ENCODE data around the gene GSG1L2. TPM values are rescaled to one million over a fixed set of nuclear protein-coding genes. Genes with fewer than 3 reads are reported as not detected.

GSG1L2 gene
- total and polyA plus RNA-seq, 2 of the 13 experiments (the other 11 are each of a cell fraction or from before 2014, with no cell fraction given), result not detected

GRCh38 chr17:9816472-9816871 is 5.4 kb downstream of the GSG1L2 start:
- TF ChIP-seq MNT (IDR thresholded peaks at IDR 0.05) (0 out of 2 replicates have a peak, but pooled peaks have one; percentile 5), E2F1 (CRISPR knock-in tag; IDR thresholded peaks at IDR 0.05) (no peak), TSC22D2 (CRISPR knock-in tag; IDR thresholded peaks at IDR 0.05; ENCODE audit: borderline replicate concordance) (no peak), ZSCAN25 (CRISPR knock-in tag; IDR thresholded peaks at IDR 0.05) (no peak), ZNF567 (CRISPR knock-in tag; IDR thresholded peaks at IDR 0.05; ENCODE audit: borderline replicate concordance) (no peak), REST (IDR thresholded peaks at IDR 0.05; ENCODE audit: borderline replicate concordance in 1 of 2, low read depth in 1 of 2, low read length in 2 of 2) (no peak)
- H3K27me3 ChIP-seq (ENCODE audit: control insufficient read depth in 1 of 2, insufficient read depth in 2 of 2, low read length in 2 of 2), result peaks cover 0 to 9% of the 10 kb centered on the region in 2 experiments; a peak in 1 of 5 replicates
- H2AFZ ChIP-seq (ENCODE audit: low read length), result no peak overlapping the region
- no peak for ATAC-seq
- no peaks in the 10 kb centered on the region for H3K9me3 ChIP-seq (ENCODE audit: low read length)
- 41% methylated on average over 6 of the region's 10 CpGs for WGBS (ENCODE audit: low lambda C conversion rate)
- no peak overlapping the region for H3K4me2 ChIP-seq (ENCODE audit: low read depth, low read length)
- DNase-seq (ENCODE audit: low spot score), result no peak
- intact Hi-C loops (cut with micrococcal nuclease; ENCODE audit: unreplicated experiment) (no loop called here), in situ Hi-C loops (cut with HindIII; ENCODE audit: extremely low pct_ligation_motif_present, low pct_unique_long_range_greater_than_20kb) (no loop called here)
- no TSS peak for BruUV-seq (replicated peaks)
- H3K27ac ChIP-seq (ENCODE audit: extremely low read length, insufficient read depth, low read length), result no peak overlapping the region
- no peaks in the 10 kb centered on the region for H3K4me1 ChIP-seq (ENCODE audit: insufficient read depth, low read length)
- H3K79me2 ChIP-seq (ENCODE audit: insufficient read depth, low read length), result no peaks in the 10 kb centered on the region
- H3K4me3 ChIP-seq (replicated peaks in 1 of 3; ENCODE audit: insufficient read depth in 1 of 3, low read depth in 2 of 3, low read length in 3 of 3), result no peak overlapping the region
- CTCF ChIA-PET (ENCODE audit: low intra/inter-chr PET ratio, low total read pairs), result no interaction called here
- no peaks in the 10 kb centered on the region for H3K36me3 ChIP-seq (replicated peaks in 1 of 2; ENCODE audit: control insufficient read depth in 1 of 2, insufficient read depth in 2 of 2, low read length in 2 of 2)
- no peak overlapping the region for H3K9ac ChIP-seq (ENCODE audit: insufficient read depth, low read depth, low read length)
- H4K20me1 ChIP-seq (ENCODE audit: insufficient read depth, low read length), result no peaks in the 10 kb centered on the region
- FAIRE-seq, result no peak
- POLR2A ChIA-PET, result no interaction called here
